ENCODE data around the gene SMAD3. TPM values are rescaled to one million over a fixed set of nuclear protein-coding genes. Genes with fewer than 3 reads are reported as not detected.
A peak's percentile ranks its signal among the peaks of the same experiment; 100 is the strongest.

SMAD3 gene
- total RNA-seq, 6 experiments from 2014 or later, result 9.2 to 34.0 (median 14.4) TPM

DNA sequence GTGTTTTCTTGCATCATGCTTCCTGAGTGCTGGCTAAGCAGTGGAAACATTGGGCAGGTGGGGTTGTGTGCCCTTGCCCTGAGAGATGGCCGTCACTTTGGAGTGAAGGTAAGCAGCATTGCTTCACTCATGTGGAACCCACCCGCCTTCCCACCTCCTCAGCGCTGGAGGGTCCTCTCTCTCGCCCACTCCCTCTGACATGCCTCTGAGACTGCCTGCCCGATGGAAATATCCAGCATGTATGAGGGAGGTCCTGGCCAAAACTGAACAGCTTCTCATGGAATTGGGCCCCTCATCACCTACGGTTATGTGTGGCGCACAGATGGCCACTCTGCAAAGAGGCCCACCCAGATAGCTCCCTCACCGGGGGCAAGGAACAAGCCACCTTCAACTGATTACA, 48.6 kb downstream of the SMAD3 start:
- H3K9me3 ChIP-seq, result no peaks in the 10 kb centered on the region
- ATAC-seq, result no peak
- TF ChIP-seq POLR2A (IDR thresholded peaks at IDR 0.05), result no peak
- TF ChIP-seq, protein P1, sequence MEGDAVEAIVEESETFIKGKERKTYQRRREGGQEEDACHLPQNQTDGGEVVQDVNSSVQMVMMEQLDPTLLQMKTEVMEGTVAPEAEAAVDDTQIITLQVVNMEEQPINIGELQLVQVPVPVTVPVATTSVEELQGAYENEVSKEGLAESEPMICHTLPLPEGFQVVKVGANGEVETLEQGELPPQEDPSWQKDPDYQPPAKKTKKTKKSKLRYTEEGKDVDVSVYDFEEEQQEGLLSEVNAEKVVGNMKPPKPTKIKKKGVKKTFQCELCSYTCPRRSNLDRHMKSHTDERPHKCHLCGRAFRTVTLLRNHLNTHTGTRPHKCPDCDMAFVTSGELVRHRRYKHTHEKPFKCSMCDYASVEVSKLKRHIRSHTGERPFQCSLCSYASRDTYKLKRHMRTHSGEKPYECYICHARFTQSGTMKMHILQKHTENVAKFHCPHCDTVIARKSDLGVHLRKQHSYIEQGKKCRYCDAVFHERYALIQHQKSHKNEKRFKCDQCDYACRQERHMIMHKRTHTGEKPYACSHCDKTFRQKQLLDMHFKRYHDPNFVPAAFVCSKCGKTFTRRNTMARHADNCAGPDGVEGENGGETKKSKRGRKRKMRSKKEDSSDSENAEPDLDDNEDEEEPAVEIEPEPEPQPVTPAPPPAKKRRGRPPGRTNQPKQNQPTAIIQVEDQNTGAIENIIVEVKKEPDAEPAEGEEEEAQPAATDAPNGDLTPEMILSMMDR (IDR thresholded peaks at IDR 0.05), result no peak
- no peak for DNase-seq
- H3K4me3 ChIP-seq, result no peak overlapping the region
- H3K36me3 ChIP-seq, result no peaks in the 10 kb centered on the region
- intact Hi-C loops (cut with DNase I), result no loop called here
- no peaks in the 10 kb centered on the region for H3K27me3 ChIP-seq
- WGBS (ENCODE audit: insufficient coverage, low coverage, low lambda C conversion rate, missing lambda C conversion rate), result 100% methylated on average over 3 of the region's 8 CpGs
- peaks cover 0 to 43% (median 13%) of the 10 kb centered on the region in 4 donors for H3K4me1 ChIP-seq
- H3K27ac ChIP-seq, result no peak overlapping the region

DNA sequence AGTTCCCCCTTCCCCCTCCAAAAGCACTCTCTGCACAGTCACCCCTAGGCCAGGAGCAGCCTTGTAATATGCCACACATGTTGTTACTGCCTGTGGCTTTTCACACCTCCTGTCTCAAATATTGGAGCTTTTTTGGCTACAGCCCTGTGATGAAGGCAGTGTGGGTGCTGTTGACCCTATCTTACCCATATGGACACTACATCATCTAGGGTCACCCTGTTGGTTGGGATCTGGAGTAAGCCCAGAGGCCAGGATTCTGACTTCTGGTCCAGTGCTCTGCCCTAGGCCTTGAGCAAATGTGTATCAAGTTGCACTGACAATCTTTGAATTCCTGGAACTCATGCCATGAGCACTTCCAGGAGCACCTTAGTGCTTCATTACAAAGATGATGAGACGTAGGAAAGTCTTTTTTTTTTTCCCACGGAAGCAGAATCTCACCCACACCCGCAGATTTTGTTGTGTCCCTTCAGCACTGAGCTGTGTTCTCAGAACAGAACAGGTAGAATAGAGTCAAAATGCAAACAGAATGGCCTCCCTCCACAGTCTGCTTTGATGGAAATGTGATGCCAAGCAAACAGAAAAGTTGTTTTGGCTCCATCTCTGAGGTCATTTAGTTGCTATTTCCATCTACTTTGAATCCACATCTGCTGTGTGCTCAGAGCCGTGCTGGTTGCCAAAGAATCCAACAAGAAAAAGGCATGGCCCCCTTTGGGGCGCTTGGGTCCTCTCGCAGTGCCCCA, 49.6 kb downstream of the SMAD3 start:
- Histone ChIP-seq H3K4me3 (no peak overlapping the region), H3K4me1 (peaks cover 0 to 43% (median 13%) of the 10 kb centered on the region in 4 donors), H3K9me3 (no peaks in the 10 kb centered on the region), H3K27me3 (no peaks in the 10 kb centered on the region), H3K36me3 (no peaks in the 10 kb centered on the region), H3K27ac (no peak overlapping the region)
- ATAC-seq (peak in 2 of 4 donors; percentile 7 to 14), DNase-seq (no peak)
- no peak for TF ChIP-seq POLR2A (IDR thresholded peaks at IDR 0.05)
- TF ChIP-seq, protein P1 (IDR thresholded peaks at IDR 0.05), result no peak
- 59% methylated on average over 6 of the region's 6 CpGs for WGBS (ENCODE audit: insufficient coverage, low coverage, low lambda C conversion rate, missing lambda C conversion rate)
- intact Hi-C loops (cut with DNase I), result no loop called here

DNA sequence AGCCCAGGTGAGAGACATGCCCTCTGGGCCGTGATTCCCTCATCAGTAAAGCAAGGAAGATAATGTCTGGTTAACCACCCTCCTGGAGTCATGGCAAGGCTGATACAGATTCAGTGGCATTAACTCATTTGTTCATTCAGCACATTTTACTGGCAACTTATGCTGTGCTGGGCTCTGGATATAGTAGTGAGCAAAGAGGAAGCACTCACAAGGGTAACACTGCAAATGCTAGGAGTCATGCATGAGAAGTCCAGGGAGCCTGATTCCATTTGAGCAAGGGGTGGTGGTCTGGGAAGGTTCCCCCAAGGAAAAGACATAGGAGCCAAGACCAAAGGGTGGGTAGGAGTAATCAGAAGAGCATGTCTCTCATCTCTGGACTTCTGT, 50.2 kb downstream of the SMAD3 start:
- Histone ChIP-seq H3K27me3 (no peaks in the 10 kb centered on the region), H3K36me3 (no peaks in the 10 kb centered on the region), H3K27ac (no peak overlapping the region), H3K4me1 (peaks cover 0 to 49% (median 13%) of the 10 kb centered on the region in 4 donors), H3K4me3 (no peak overlapping the region), H3K9me3 (no peaks in the 10 kb centered on the region)
- 80% methylated on average over 1 of the region's 1 CpG for WGBS (ENCODE audit: insufficient coverage, low coverage, low lambda C conversion rate, missing lambda C conversion rate)
- ATAC-seq (no peak), DNase-seq (no peak)
- no peak for TF ChIP-seq POLR2A (IDR thresholded peaks at IDR 0.05)
- TF ChIP-seq, protein P1 (IDR thresholded peaks at IDR 0.05), result no peak
- intact Hi-C loops (cut with DNase I), result no loop called here

DNA sequence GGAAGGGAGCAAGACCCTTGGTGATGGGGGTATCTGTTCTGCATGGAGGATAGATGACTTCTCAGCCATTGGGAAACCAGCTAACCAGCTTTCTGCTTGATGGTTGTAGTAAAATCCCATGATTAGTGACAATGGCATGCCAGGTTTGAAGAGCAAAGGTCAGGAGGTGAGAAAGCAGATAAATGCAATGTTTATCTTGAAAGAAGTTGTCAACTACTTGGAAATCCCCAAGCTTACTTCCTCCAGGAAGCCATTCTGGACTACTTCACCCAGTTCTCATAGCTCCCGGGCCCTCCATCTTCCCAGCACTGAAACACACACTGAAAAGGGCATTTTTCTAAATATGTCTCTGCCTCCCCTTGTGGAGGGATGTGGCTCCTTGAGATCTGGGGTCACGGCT, 51.3 kb downstream of the SMAD3 start:
- intact Hi-C loops (cut with DNase I), result no loop called here
- peaks cover 0 to 53% (median 13%) of the 10 kb centered on the region in 4 donors for H3K4me1 ChIP-seq
- no peaks in the 10 kb centered on the region for H3K9me3 ChIP-seq
- H3K27me3 ChIP-seq, result no peaks in the 10 kb centered on the region
- DNase-seq (no peak), ATAC-seq (peak; percentile 37 to 61 (median 54))
- no peak overlapping the region for H3K4me3 ChIP-seq
- H3K36me3 ChIP-seq, result no peaks in the 10 kb centered on the region
- TF ChIP-seq, protein P1 (IDR thresholded peaks at IDR 0.05), result no peak
- TF ChIP-seq POLR2A (IDR thresholded peaks at IDR 0.05), result no peak
- peak overlapping the region in 1 of 3 donors; percentile 20 for H3K27ac ChIP-seq
- 29% methylated on average over 2 of the region's 2 CpGs for WGBS (ENCODE audit: insufficient coverage, low coverage, low lambda C conversion rate, missing lambda C conversion rate)
